Sigmoid colon (tissue), 7 donors: ENCODE results near the gene MOV10L1. TPM values are rescaled to one million over a fixed set of nuclear protein-coding genes. Genes with fewer than 3 reads are reported as not detected.

Experiments
- DNase-seq: peaks from one replicate; pipeline ENCODE4 v3.0.0-alpha.2; 2019
- H3K27ac ChIP-seq, 4 donors: fragments of 200-600 bp; sonication (generic); one replicate each; pipeline ENCODE4 v1.5.1; 2016 to 2019; ENCODE audit warnings: mild to moderate bottlenecking in 1 of 4
- H3K27me3 ChIP-seq, 3 donors: fragments of 200-600 bp; sonication (generic); one replicate each; pipeline ENCODE4 v1.5.1; 2019; ENCODE audit warnings: mild to moderate bottlenecking in 1 of 3
- H3K36me3 ChIP-seq, 4 donors: fragments of 200-600 bp; sonication (generic); one replicate each; pipeline ENCODE4 v1.5.1; 2016 to 2019
- H3K4me1 ChIP-seq, 4 donors: fragments of 200-600 bp; sonication (generic); one replicate each; pipeline ENCODE4 v1.5.1; 2017 to 2019
- H3K4me3 ChIP-seq, 4 donors: fragments of 200-600 bp; sonication (generic); one replicate each; pipeline ENCODE4 v1.5.1; 2017 to 2019; ENCODE audit warnings: mild to moderate bottlenecking in 2 of 4, moderate library complexity in 1 of 4
- H3K9me3 ChIP-seq, 4 donors: fragments of 200-600 bp in 3 of 4; sonication (generic) in 3 of 4; one replicate each; pipeline versions ENCODE4 v1.5.1 to v1.6.1; 2013 to 2019
- CTCF ChIP-seq, 4 experiments: fragments of 450-650 bp in 3 of 4; fragments of 200-600 bp in 1 of 4; IDR thresholded peaks; one replicate each; pipeline ENCODE4 v1.5.1; 2016 to 2019; ENCODE audit warnings: antibody characterized with exemption in 4 of 4, mild to moderate bottlenecking in 3 of 4, moderate library complexity in 2 of 4
- EP300 ChIP-seq, 4 donors: sonication (generic); formaldehyde crosslinking; IDR thresholded peaks; one replicate each; pipeline ENCODE4 v1.6.1; 2017; ENCODE audit warnings: antibody characterized with exemption in 4 of 4
- POLR2A ChIP-seq, 2 donors: fragments of 450-650 bp; IDR thresholded peaks; one replicate each; pipeline ENCODE4 v1.6.1; 2016; ENCODE audit warnings: antibody characterized with exemption in 2 of 2, mild to moderate bottlenecking in 2 of 2, moderate library complexity in 2 of 2
- POLR2AphosphoS5 ChIP-seq, 4 donors: sonication (generic); formaldehyde crosslinking; IDR thresholded peaks; one replicate each; pipeline ENCODE4 v1.6.1; 2017; ENCODE audit warnings: antibody characterized with exemption in 4 of 4
- WGBS, 2 donors: extraction: QIAGEN DNeasy Blood & Tissue Kit; methylation state at CpG; one replicate each; pipeline ENCODE4 v1.1.7; 2013; 5-methylcytosine and 5-hydroxymethylcytosine counted together
- intact Hi-C: fragments of 100-400 bp; cut with DNase I; formaldehyde crosslinking; loops from one replicate; pipeline ENCODE4 v1.15.1; 2023
- polyA plus RNA-seq, 3 donors: library from polyadenylated mRNA; stranded (reverse); fragments of 200-250 nt; gene quantifications; one replicate each; pipeline ENCODE4 v1.2.3, GENCODE V29; 2013
- total RNA-seq, 4 donors: library from RNA; depleted of rRNA; stranded (reverse); fragments of >200 nt; gene quantifications; one replicate each; pipeline ENCODE4 v1.1.0, GENCODE V29; 2016
- donor health status: healthy with polysubstance abuse.
- donor health status: Bipolar disorder and iron deficiency.
- donor health status: healthy.

The MOV10L1 gene
- total and polyA plus RNA-seq, 7 donors: 0.47 to 5.6 (median 1.8) TPM; not detected in 2

DNA sequence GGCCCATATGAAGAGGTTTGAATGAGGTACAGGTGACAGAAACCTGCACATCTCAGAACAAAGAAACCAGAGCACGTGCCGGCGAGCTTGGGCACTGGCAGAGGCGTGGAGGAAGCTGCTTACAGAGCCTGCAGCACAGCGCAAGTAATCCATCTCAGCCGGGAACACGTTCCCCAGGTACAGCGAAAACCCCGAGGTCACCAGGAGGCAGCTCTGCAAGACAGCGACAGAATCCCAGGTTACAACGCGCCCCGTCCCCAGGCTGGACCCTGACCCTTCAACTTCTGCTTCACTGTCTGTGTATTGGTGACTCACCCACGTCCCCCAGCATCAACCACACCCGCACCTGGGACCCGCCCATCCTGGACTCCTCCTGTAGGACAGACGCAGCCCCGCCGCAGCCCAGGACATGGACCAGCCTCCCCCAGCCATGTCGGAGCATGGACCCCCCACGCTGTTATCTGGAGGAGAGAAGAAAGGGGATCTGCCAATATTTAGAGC is 6.8 kb upstream of the MOV10L1 start:
- no peak overlapping the region for H3K27ac ChIP-seq
- intact Hi-C loops: no loop called here
- peaks cover 3 to 26% (median 24%) of the 10 kb centered on the region in 3 donors for H3K27me3 ChIP-seq
- H3K4me3 ChIP-seq: no peak overlapping the region
- no peaks in the 10 kb centered on the region for H3K36me3 ChIP-seq
- DNase-seq: no peak
- 15 to 72% methylated on average over 21 of the region's 21 CpGs for WGBS, 2 donors
- no peak for TF ChIP-seq POLR2AphosphoS5 (IDR thresholded peaks at IDR 0.05)
- no peak for TF ChIP-seq CTCF (IDR thresholded peaks at IDR 0.05)
- no peak for TF ChIP-seq POLR2A (IDR thresholded peaks at IDR 0.05)
- TF ChIP-seq EP300 (IDR thresholded peaks at IDR 0.05): no peak
- H3K4me1 ChIP-seq: no peaks in the 10 kb centered on the region
- H3K9me3 ChIP-seq: no peaks in the 10 kb centered on the region

DNA sequence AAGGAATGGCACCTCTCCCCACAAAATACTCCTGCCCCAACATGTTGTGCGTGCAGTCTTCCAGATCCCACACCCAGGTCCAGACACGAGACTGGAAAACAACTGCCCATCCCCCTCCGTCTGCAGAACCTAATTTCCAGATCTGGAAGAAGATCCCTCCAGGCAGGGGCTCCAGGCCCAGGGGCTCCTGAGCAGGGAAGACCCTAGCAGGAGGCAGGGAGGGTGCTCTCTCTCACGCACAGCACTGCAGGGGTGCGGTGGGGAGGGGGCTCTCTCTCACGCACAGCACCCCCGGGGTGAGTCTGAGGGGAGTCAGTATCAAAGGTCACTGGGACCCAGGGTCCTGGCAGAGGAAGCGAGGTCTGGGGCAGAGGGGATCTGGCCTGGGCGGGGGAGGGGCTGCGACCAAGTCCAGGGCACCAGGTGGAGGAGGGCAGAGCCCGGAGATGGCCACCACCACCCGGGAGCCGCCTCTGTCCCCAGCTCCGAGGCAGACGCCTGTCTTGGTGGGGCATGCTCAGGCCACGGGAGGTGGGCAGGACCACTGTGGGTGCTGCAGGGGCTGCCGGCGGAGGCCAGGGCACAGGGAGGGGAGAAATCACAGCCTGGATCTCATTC is 6.2 kb upstream of the MOV10L1 start:
- no peak for TF ChIP-seq CTCF (IDR thresholded peaks at IDR 0.05)
- TF ChIP-seq POLR2AphosphoS5 (IDR thresholded peaks at IDR 0.05): no peak
- no peak for TF ChIP-seq EP300 (IDR thresholded peaks at IDR 0.05)
- no peak for TF ChIP-seq POLR2A (IDR thresholded peaks at IDR 0.05)
- H3K27ac ChIP-seq: no peak overlapping the region
- 62 to 77% methylated on average over 18 of the region's 18 CpGs for WGBS, 2 donors
- no peak overlapping the region for H3K4me3 ChIP-seq
- no peaks in the 10 kb centered on the region for H3K36me3 ChIP-seq
- DNase-seq: no peak
- intact Hi-C loops: no loop called here
- H3K4me1 ChIP-seq: no peaks in the 10 kb centered on the region
- H3K27me3 ChIP-seq: peaks cover 3 to 31% (median 24%) of the 10 kb centered on the region in 3 donors
- no peaks in the 10 kb centered on the region for H3K9me3 ChIP-seq

- WGBS, 2 donors: 71 to 76% methylated on average over 10 of the region's 10 CpGs
- DNase-seq: no peak
- Histone ChIP-seq H3K9me3 (no peaks in the 10 kb centered on the region), H3K4me3 (no peak overlapping the region), H3K27ac (no peak overlapping the region), H3K4me1 (no peaks in the 10 kb centered on the region), H3K36me3 (no peaks in the 10 kb centered on the region), H3K27me3 (peaks cover 6 to 36% (median 24%) of the 10 kb centered on the region in 3 donors)
- intact Hi-C loops: no loop called here
- no peak for TF ChIP-seq EP300 (IDR thresholded peaks at IDR 0.05)
- no peak for TF ChIP-seq POLR2A (IDR thresholded peaks at IDR 0.05)
- TF ChIP-seq CTCF (IDR thresholded peaks at IDR 0.05): no peak
- TF ChIP-seq POLR2AphosphoS5 (IDR thresholded peaks at IDR 0.05): no peak
These were observed 5.7 kb upstream of the MOV10L1 start for GRCh38 chr22:50084080-50084477.

GRCh38 chr22:50084614-50085021 is 5.2 kb upstream of the MOV10L1 start:
- WGBS, 2 donors: 64 to 78% methylated on average over 16 of the region's 16 CpGs
- intact Hi-C loops: no loop called here
- H3K27ac ChIP-seq: no peak overlapping the region
- TF ChIP-seq EP300 (IDR thresholded peaks at IDR 0.05) (no peak), POLR2A (IDR thresholded peaks at IDR 0.05) (no peak), CTCF (IDR thresholded peaks at IDR 0.05) (no peak), POLR2AphosphoS5 (IDR thresholded peaks at IDR 0.05) (no peak)
- no peaks in the 10 kb centered on the region for H3K36me3 ChIP-seq
- H3K27me3 ChIP-seq: peaks cover 7 to 42% (median 24%) of the 10 kb centered on the region in 3 donors
- no peaks in the 10 kb centered on the region for H3K4me1 ChIP-seq
- H3K9me3 ChIP-seq: peaks cover 0 to 1% (median 0%) of the 10 kb centered on the region in 4 donors
- DNase-seq: no peak
- no peak overlapping the region for H3K4me3 ChIP-seq
